Breast epithelium (tissue), 4 donors: ENCODE measurements around the gene DAPP1. TPM values are rescaled to one million over a fixed set of nuclear protein-coding genes. Genes with fewer than 3 reads are reported as not detected.
"Not testable (repeated sequence)": the region's sequence is repeated elsewhere in the genome, so short reads cannot be mapped to it uniquely, and the experiment has no call there.

ENCODE experiments used
- DNase-seq, 2 donors: peaks; one replicate each; pipeline ENCODE4 v3.0.0-alpha.2; 2019; ENCODE audit warnings: low spot score in 2 of 2
- H3K27ac ChIP-seq, 2 donors: fragments of 200-600 bp; sonication (generic) in 1 of 2; one replicate each; pipeline ENCODE4 v1.5.1; 2016 to 2019; ENCODE audit warnings: mild to moderate bottlenecking in 1 of 2
- H3K27me3 ChIP-seq, 2 donors: fragments of 200-600 bp; sonication (generic) in 1 of 2; one replicate each; pipeline versions ENCODE4 v1.5.1 to v1.6.0; 2017 to 2019; ENCODE audit warnings: control low read depth in 1 of 2, mild to moderate bottlenecking in 1 of 2
- H3K36me3 ChIP-seq: fragments of 200-600 bp; one replicate; pipeline ENCODE4 v1.5.1; 2019
- H3K4me1 ChIP-seq, 2 donors: fragments of 200-600 bp; sonication (generic); one replicate each; pipeline ENCODE4 v1.5.1; 2016 to 2019; ENCODE audit warnings: control low read depth in 1 of 2
- H3K4me3 ChIP-seq, 3 donors: fragments of 200-600 bp; sonication (generic); 1 replicate in 2 of 3; 2 replicates in 1 of 3; pipeline ENCODE4 v1.5.1; 2016 to 2019; ENCODE audit warnings: mild to moderate bottlenecking in 3 of 3, moderate library complexity in 2 of 3
- H3K9me3 ChIP-seq, 2 donors: fragments of 200-600 bp; sonication (generic) in 1 of 2; one replicate each; pipeline ENCODE4 v1.5.1; 2016 to 2019; ENCODE audit warnings: control low read depth in 1 of 2
- CTCF ChIP-seq, 3 donors: fragments of 450-650 bp; IDR thresholded peaks; one replicate each; pipeline ENCODE4 v1.5.1; 2016 to 2017; ENCODE audit warnings: antibody characterized with exemption in 3 of 3, mild to moderate bottlenecking in 3 of 3, moderate library complexity in 3 of 3
- POLR2A ChIP-seq: fragments of 450-650 bp; IDR thresholded peaks from one replicate; pipeline ENCODE4 v1.6.1; 2016; ENCODE audit warnings: antibody characterized with exemption, mild to moderate bottlenecking, moderate library complexity
- POLR2AphosphoS5 ChIP-seq, 3 donors: sonication (generic); formaldehyde crosslinking; IDR thresholded peaks; one replicate each; pipeline ENCODE4 v1.6.1; 2017; ENCODE audit warnings: antibody characterized with exemption in 3 of 3
- intact Hi-C: fragments of 100-400 bp; cut with DNase I; formaldehyde crosslinking; loops from one replicate; pipeline ENCODE4 v1.15.1; 2023; ENCODE audit warnings: low total_unique reads
- total RNA-seq, 3 donors: library from RNA; depleted of rRNA; stranded (reverse); fragments of >200 nt; gene quantifications; one replicate each; pipeline ENCODE4 v1.1.0, GENCODE V29; 2016

DAPP1 gene
- 10 to 100 TPM in 1 of 3 donors, 1 to 10 TPM in 2; 2.7 to 10.2 (median 4.9) TPM for total RNA-seq

GRCh38 chr4:99816545-99817308 lies at the start of gene DAPP1:
TSS of gene DAPP1 (plus strand) at chr4:99816827. CDS start at chr4:99816914, 87 bp downstream.
- TF ChIP-seq POLR2AphosphoS5 (IDR thresholded peaks at IDR 0.05): peak in 2 of 3 donors; percentile 14 to 43
- TF ChIP-seq POLR2A: no peak
- no peaks in the 10 kb centered on the region for H3K4me1 ChIP-seq
- DNase-seq: peak; percentile 52 to 61
- intact Hi-C loops: no loop called here
- no peaks in the 10 kb centered on the region for H3K36me3 ChIP-seq
- H3K27me3 ChIP-seq: no peaks in the 10 kb centered on the region
- H3K9me3 ChIP-seq: no peaks in the 10 kb centered on the region
- peak within 1 kb of the TSS; percentile 25 to 45 (median 34) for H3K4me3 ChIP-seq
- H3K27ac ChIP-seq: peak within 1 kb of the TSS; percentile 67 to 69

- H3K36me3 ChIP-seq, H3K4me1 ChIP-seq, H3K27me3 ChIP-seq, intact Hi-C loops, H3K4me3 ChIP-seq, H3K27ac ChIP-seq, DNase-seq, H3K9me3 ChIP-seq: not testable (repeated sequence)
These were observed 45.8 kb upstream of the DAPP1 start for GRCh38 chr4:99770842-99771241.

GRCh38 chr4:99783940-99784339 lies 32.7 kb upstream of the DAPP1 start:
- DNase-seq: no peak
- no peak for TF ChIP-seq CTCF (IDR thresholded peaks at IDR 0.05)
- no peak for TF ChIP-seq POLR2A
- intact Hi-C loops: no loop called here
- Histone ChIP-seq H3K27ac (no peak overlapping the region), H3K36me3 (no peaks in the 10 kb centered on the region), H3K27me3 (no peaks in the 10 kb centered on the region), H3K4me1 (no peaks in the 10 kb centered on the region), H3K9me3 (no peaks in the 10 kb centered on the region), H3K4me3 (no peak overlapping the region)

- Histone ChIP-seq H3K9me3 (no peaks in the 10 kb centered on the region), H3K27ac (no peak overlapping the region), H3K4me1 (no peaks in the 10 kb centered on the region), H3K36me3 (no peaks in the 10 kb centered on the region), H3K4me3 (no peak overlapping the region), H3K27me3 (no peaks in the 10 kb centered on the region)
- DNase-seq: no peak
- no peak for TF ChIP-seq POLR2A
- TF ChIP-seq CTCF (IDR thresholded peaks at IDR 0.05): no peak
- no peak for TF ChIP-seq POLR2AphosphoS5 (IDR thresholded peaks at IDR 0.05)
- intact Hi-C loops: no loop called here
These were observed 31.8 kb upstream of the DAPP1 start for GRCh38 chr4:99784842-99785241.

GRCh38 chr4:99790796-99791617 lies 25.6 kb upstream of the DAPP1 start:
- Histone ChIP-seq H3K4me3 (no peak overlapping the region), H3K36me3 (no peaks in the 10 kb centered on the region), H3K9me3 (no peaks in the 10 kb centered on the region), H3K27ac (no peak overlapping the region), H3K4me1 (no peaks in the 10 kb centered on the region), H3K27me3 (no peaks in the 10 kb centered on the region)
- DNase-seq: no peak
- intact Hi-C loops: no loop called here
- no peak for TF ChIP-seq POLR2AphosphoS5 (IDR thresholded peaks at IDR 0.05)
- TF ChIP-seq CTCF (IDR thresholded peaks at IDR 0.05): no peak
- no peak for TF ChIP-seq POLR2A
